ENCODE data around the gene CHRND.

The CHRND gene

DNA sequence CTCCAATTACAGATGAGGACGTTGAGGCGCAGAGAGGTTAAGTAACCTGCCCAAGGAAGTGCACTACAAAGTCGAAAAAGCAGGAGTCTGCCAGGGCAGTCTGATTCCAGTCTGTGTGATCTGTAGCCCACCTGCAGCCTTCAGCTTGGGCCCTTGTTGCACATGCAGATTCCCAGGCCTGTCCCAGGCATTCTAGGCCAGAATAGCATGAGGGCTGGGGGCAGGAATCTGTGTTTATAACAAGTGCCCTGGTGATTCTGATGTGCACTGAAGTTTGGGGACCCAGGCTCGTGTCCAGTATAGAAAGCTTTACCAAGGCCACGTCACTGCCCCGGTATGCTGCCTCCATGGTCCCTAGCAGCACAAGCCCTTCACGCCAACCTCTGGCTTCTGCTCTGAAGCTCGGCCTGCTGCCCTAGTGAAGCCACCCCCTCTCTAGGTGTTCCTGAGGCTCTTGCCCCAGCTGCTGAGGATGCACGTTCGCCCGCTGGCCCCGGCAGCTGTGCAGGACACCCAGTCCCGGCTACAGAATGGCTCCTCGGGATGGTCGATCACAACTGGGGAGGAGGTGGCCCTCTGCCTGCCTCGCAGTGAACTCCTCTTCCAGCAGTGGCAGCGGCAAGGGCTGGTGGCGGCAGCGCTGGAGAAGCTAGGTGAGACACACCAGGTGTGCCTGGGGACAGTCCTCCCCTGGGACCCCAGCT lies 18.1 kb downstream of the CHRND start:
- Histone ChIP-seq H3K36me3 (ENCODE audit: insufficient read depth) (no peaks in the 10 kb centered on the region), H3K4me1 (ENCODE audit: low read depth, poor library complexity, severe bottlenecking) (no peaks in the 10 kb centered on the region), H3K79me2 (ENCODE audit: insufficient read depth, low read depth) (peaks cover 19% of the 10 kb centered on the region), H3K27me3 (ENCODE audit: insufficient read depth, low read depth) (peaks cover 2% of the 10 kb centered on the region; the same call in 1 of the 2 replicates), H3K27ac (no peak overlapping the region), H3K9ac (no peak overlapping the region), H4K20me1 (ENCODE audit: insufficient read depth) (no peaks in the 10 kb centered on the region), H2AFZ (ENCODE audit: low read depth) (no peak overlapping the region), H3K4me2 (no peak overlapping the region), H3K4me3 (IDR thresholded peaks at IDR 0.05; ENCODE audit: insufficient read depth, low read depth, low read length) (no peak overlapping the region)
- TF ChIP-seq CTCF (conservative IDR thresholded peaks at IDR 0.05; ENCODE audit: low read depth, low read length): no peak

DNA sequence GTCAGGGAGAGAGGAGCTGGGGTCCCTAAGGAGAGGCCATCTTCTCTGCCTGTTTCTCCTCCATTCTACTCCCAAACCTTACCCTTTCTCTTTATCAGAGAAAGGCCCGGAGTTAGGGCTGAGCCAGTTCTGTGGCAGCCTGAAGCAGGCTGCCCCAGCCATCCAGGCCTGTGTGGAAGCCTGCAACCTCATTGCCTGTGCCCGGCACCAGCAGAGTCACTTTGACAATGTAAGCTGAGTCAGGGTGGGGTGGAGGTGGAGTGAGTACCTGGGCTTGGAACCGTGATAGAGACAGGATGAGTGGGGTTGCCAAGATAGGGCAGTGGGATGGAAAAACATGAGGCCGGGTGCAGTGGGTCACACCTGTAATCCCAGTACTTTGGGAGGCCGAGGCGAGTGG lies 18.7 kb downstream of the CHRND start:
- Histone ChIP-seq H3K36me3 (ENCODE audit: insufficient read depth) (no peaks in the 10 kb centered on the region), H3K4me2 (no peak overlapping the region), H3K27ac (no peak overlapping the region), H3K9ac (no peak overlapping the region), H3K4me1 (ENCODE audit: low read depth, poor library complexity, severe bottlenecking) (no peaks in the 10 kb centered on the region), H3K4me3 (IDR thresholded peaks at IDR 0.05; ENCODE audit: insufficient read depth, low read depth, low read length) (no peak overlapping the region), H4K20me1 (ENCODE audit: insufficient read depth) (no peaks in the 10 kb centered on the region), H3K79me2 (ENCODE audit: insufficient read depth, low read depth) (peaks cover 25% of the 10 kb centered on the region), H2AFZ (ENCODE audit: low read depth) (no peak overlapping the region), H3K27me3 (ENCODE audit: insufficient read depth, low read depth) (no peaks in the 10 kb centered on the region; the same call in 1 of the 2 replicates)
- TF ChIP-seq CTCF (conservative IDR thresholded peaks at IDR 0.05; ENCODE audit: low read depth, low read length): no peak

GRCh38 chr2:232545511-232546375 lies 19.8 kb downstream of the CHRND start:
- H3K36me3 ChIP-seq (ENCODE audit: insufficient read depth): no peaks in the 10 kb centered on the region
- TF ChIP-seq CTCF (conservative IDR thresholded peaks at IDR 0.05; ENCODE audit: low read depth, low read length): no peak

GRCh38 chr2:232547991-232548390 lies 22.0 kb downstream of the CHRND start:
- Histone ChIP-seq H3K27ac (no peak overlapping the region), H3K4me1 (ENCODE audit: low read depth, poor library complexity, severe bottlenecking) (no peaks in the 10 kb centered on the region), H3K9ac (no peak overlapping the region), H3K4me3 (IDR thresholded peaks at IDR 0.05; ENCODE audit: insufficient read depth, low read depth, low read length) (no peak overlapping the region), H3K4me2 (no peak overlapping the region), H3K27me3 (ENCODE audit: insufficient read depth, low read depth) (no peaks in the 10 kb centered on the region), H4K20me1 (ENCODE audit: insufficient read depth) (no peaks in the 10 kb centered on the region), H2AFZ (ENCODE audit: low read depth) (no peak overlapping the region), H3K36me3 (ENCODE audit: insufficient read depth) (no peaks in the 10 kb centered on the region), H3K79me2 (ENCODE audit: insufficient read depth, low read depth) (peaks cover 49% of the 10 kb centered on the region)
- TF ChIP-seq CTCF (conservative IDR thresholded peaks at IDR 0.05; ENCODE audit: low read depth, low read length): no peak

More at GRCh38 chr2:232545511-232546375, 19.8 kb downstream of the CHRND start:
- no peak overlapping the region for H3K4me3 ChIP-seq (IDR thresholded peaks at IDR 0.05; ENCODE audit: insufficient read depth, low read depth, low read length)
- H3K4me1 ChIP-seq (ENCODE audit: low read depth, poor library complexity, severe bottlenecking): no peaks in the 10 kb centered on the region
- no peak overlapping the region for H3K4me2 ChIP-seq
- H4K20me1 ChIP-seq (ENCODE audit: insufficient read depth): no peaks in the 10 kb centered on the region
- no peak overlapping the region for H3K27ac ChIP-seq
- H3K27me3 ChIP-seq (ENCODE audit: insufficient read depth, low read depth): no peaks in the 10 kb centered on the region
- H3K79me2 ChIP-seq (ENCODE audit: insufficient read depth, low read depth): peaks cover 28% of the 10 kb centered on the region
- H2AFZ ChIP-seq (ENCODE audit: low read depth): no peak overlapping the region
- no peak overlapping the region for H3K9ac ChIP-seq

Measured in KMS-11 (cell line).